NCI-H2196 treated with DMSO at 0.1 percent for 48 hours (cell line): ENCODE results near the gene NALCN.

Experiments
- DNase-seq: peaks from one replicate; lab custom pipeline; 2025; ENCODE audit not compliant: unreplicated experiment; lab: John Stamatoyannopoulos, UW

Gene NALCN

GRCh38 chr13:101049166-101049850 is 367.0 kb downstream of the NALCN start:
- DNase-seq, result no peak

GRCh38 chr13:101036546-101036945 is 379.8 kb downstream of the NALCN start:
- no peak for DNase-seq

- DNase-seq, result no peak
Measured at GRCh38 chr13:101035119-101035620, 381.1 kb downstream of the NALCN start.

GRCh38 chr13:101026736-101027398 is 389.4 kb downstream of the NALCN start:
- DNase-seq, result no peak

GRCh38 chr13:101026328-101026727 is 390.0 kb downstream of the NALCN start:
- DNase-seq, result no peak

- no peak for DNase-seq
Measured at GRCh38 chr13:101025925-101026324, 390.4 kb downstream of the NALCN start.

GRCh38 chr13:101025519-101025918 is 390.8 kb downstream of the NALCN start:
- no peak for DNase-seq

- no peak for DNase-seq
Measured at GRCh38 chr13:101019126-101019525, 397.2 kb downstream of the NALCN start.

GRCh38 chr13:101018720-101019119 is 397.6 kb downstream of the NALCN start:
- DNase-seq, result no peak

- DNase-seq, result no peak
Measured at GRCh38 chr13:101017123-101017872, 399.0 kb downstream of the NALCN start.

GRCh38 chr13:101016475-101016874 is 399.8 kb downstream of the NALCN start:
- no peak for DNase-seq

GRCh38 chr13:101013245-101013644 is 403.1 kb downstream of the NALCN start:
- DNase-seq, result no peak

- no peak for DNase-seq
Measured at GRCh38 chr13:101010100-101010499, 406.2 kb downstream of the NALCN start.

GRCh38 chr13:101007245-101007644 is 409.1 kb downstream of the NALCN start:
- no peak for DNase-seq
